ENCODE results near the gene TMA7. TPM values are rescaled to one million over a fixed set of nuclear protein-coding genes. Genes with fewer than 3 reads are reported as not detected.

Gene TMA7
- total and polyA plus RNA-seq, 2 of the 13 experiments (the other 11 are each of a cell fraction or from before 2014, with no cell fraction given) = 100 to 486 TPM

DNA sequence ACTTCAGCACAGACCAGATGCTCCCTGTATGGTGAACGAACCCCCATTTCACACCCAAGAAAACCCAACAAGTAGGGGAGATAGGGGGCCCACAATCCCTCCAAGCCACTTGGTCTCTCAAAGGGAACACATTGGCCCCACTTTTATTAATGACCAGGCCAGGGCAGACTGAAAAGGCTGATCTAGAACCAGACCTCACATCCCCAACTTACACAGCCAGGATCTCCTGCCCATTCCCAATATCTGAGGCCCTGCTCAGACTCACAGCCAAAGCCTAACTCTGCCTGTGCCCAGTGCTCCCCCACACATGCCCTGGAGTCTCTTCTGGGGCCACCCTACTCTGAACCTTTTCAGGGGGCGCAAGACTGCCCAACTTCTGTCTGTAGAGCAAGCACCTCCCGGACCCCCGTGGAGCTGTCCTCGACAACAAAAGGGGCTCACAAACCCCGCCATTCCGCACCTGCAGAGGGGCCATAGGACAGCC, 11.9 kb upstream of the TMA7 start (continued):
- TF ChIP-seq, protein P1, sequence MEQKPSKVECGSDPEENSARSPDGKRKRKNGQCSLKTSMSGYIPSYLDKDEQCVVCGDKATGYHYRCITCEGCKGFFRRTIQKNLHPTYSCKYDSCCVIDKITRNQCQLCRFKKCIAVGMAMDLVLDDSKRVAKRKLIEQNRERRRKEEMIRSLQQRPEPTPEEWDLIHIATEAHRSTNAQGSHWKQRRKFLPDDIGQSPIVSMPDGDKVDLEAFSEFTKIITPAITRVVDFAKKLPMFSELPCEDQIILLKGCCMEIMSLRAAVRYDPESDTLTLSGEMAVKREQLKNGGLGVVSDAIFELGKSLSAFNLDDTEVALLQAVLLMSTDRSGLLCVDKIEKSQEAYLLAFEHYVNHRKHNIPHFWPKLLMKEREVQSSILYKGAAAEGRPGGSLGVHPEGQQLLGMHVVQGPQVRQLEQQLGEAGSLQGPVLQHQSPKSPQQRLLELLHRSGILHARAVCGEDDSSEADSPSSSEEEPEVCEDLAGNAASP (CRISPR knock-in tag; IDR thresholded peaks at IDR 0.05; ENCODE audit: borderline replicate concordance) = no peak
- TF ChIP-seq ZFY (CRISPR knock-in tag; IDR thresholded peaks at IDR 0.05) (peak; percentile 14; the same call in 1 of the 2 replicates), ZFP1 (CRISPR knock-in tag; IDR thresholded peaks at IDR 0.05) (no peak), ZNF225 (CRISPR knock-in tag; IDR thresholded peaks at IDR 0.05) (no peak), GATAD1 (CRISPR knock-in tag; IDR thresholded peaks at IDR 0.05) (no peak), ZFYVE20 (CRISPR knock-in tag; IDR thresholded peaks at IDR 0.05; ENCODE audit: borderline replicate concordance, low read depth) (no peak), REPIN1 (CRISPR knock-in tag; IDR thresholded peaks at IDR 0.05; ENCODE audit: borderline replicate concordance, low read depth) (no peak), CC2D1A (CRISPR knock-in tag; IDR thresholded peaks at IDR 0.05) (no peak), ZNF337 (CRISPR knock-in tag; IDR thresholded peaks at IDR 0.05; ENCODE audit: borderline replicate concordance, low read depth) (0 out of 2 replicates have a peak, but pooled peaks have one; percentile 34), PAX8 (CRISPR knock-in tag; IDR thresholded peaks at IDR 0.05; ENCODE audit: borderline replicate concordance) (no peak)
- TF ChIP-seq, protein P2, sequence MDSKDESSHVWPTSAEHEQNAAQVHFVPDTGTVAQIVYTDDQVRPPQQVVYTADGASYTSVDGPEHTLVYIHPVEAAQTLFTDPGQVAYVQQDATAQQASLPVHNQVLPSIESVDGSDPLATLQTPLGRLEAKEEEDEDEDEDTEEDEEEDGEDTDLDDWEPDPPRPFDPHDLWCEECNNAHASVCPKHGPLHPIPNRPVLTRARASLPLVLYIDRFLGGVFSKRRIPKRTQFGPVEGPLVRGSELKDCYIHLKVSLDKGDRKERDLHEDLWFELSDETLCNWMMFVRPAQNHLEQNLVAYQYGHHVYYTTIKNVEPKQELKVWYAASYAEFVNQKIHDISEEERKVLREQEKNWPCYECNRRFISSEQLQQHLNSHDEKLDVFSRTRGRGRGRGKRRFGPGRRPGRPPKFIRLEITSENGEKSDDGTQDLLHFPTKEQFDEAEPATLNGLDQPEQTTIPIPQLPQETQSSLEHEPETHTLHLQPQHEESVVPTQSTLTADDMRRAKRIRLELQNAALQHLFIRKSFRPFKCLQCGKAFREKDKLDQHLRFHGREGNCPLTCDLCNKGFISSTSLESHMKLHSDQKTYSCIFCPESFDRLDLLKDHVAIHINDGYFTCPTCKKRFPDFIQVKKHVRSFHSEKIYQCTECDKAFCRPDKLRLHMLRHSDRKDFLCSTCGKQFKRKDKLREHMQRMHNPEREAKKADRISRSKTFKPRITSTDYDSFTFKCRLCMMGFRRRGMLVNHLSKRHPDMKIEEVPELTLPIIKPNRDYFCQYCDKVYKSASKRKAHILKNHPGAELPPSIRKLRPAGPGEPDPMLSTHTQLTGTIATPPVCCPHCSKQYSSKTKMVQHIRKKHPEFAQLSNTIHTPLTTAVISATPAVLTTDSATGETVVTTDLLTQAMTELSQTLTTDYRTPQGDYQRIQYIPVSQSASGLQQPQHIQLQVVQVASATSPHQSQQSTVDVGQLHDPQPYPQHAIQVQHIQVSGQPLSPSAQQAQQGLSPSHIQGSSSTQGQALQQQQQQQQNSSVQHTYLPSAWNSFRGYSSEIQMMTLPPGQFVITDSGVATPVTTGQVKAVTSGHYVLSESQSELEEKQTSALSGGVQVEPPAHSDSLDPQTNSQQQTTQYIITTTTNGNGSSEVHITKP (CRISPR knock-in tag; IDR thresholded peaks at IDR 0.05; ENCODE audit: low read depth) = no peak
- TF ChIP-seq, protein P3, sequence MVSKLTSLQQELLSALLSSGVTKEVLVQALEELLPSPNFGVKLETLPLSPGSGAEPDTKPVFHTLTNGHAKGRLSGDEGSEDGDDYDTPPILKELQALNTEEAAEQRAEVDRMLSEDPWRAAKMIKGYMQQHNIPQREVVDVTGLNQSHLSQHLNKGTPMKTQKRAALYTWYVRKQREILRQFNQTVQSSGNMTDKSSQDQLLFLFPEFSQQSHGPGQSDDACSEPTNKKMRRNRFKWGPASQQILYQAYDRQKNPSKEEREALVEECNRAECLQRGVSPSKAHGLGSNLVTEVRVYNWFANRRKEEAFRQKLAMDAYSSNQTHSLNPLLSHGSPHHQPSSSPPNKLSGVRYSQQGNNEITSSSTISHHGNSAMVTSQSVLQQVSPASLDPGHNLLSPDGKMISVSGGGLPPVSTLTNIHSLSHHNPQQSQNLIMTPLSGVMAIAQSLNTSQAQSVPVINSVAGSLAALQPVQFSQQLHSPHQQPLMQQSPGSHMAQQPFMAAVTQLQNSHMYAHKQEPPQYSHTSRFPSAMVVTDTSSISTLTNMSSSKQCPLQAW (CRISPR knock-in tag; IDR thresholded peaks at IDR 0.05) = no peak
- TF ChIP-seq, protein P4, sequence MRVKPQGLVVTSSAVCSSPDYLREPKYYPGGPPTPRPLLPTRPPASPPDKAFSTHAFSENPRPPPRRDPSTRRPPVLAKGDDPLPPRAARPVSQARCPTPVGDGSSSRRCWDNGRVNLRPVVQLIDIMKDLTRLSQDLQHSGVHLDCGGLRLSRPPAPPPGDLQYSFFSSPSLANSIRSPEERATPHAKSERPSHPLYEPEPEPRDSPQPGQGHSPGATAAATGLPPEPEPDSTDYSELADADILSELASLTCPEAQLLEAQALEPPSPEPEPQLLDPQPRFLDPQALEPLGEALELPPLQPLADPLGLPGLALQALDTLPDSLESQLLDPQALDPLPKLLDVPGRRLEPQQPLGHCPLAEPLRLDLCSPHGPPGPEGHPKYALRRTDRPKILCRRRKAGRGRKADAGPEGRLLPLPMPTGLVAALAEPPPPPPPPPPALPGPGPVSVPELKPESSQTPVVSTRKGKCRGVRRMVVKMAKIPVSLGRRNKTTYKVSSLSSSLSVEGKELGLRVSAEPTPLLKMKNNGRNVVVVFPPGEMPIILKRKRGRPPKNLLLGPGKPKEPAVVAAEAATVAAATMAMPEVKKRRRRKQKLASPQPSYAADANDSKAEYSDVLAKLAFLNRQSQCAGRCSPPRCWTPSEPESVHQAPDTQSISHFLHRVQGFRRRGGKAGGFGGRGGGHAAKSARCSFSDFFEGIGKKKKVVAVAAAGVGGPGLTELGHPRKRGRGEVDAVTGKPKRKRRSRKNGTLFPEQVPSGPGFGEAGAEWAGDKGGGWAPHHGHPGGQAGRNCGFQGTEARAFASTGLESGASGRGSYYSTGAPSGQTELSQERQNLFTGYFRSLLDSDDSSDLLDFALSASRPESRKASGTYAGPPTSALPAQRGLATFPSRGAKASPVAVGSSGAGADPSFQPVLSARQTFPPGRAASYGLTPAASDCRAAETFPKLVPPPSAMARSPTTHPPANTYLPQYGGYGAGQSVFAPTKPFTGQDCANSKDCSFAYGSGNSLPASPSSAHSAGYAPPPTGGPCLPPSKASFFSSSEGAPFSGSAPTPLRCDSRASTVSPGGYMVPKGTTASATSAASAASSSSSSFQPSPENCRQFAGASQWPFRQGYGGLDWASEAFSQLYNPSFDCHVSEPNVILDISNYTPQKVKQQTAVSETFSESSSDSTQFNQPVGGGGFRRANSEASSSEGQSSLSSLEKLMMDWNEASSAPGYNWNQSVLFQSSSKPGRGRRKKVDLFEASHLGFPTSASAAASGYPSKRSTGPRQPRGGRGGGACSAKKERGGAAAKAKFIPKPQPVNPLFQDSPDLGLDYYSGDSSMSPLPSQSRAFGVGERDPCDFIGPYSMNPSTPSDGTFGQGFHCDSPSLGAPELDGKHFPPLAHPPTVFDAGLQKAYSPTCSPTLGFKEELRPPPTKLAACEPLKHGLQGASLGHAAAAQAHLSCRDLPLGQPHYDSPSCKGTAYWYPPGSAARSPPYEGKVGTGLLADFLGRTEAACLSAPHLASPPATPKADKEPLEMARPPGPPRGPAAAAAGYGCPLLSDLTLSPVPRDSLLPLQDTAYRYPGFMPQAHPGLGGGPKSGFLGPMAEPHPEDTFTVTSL (CRISPR knock-in tag; IDR thresholded peaks at IDR 0.05; ENCODE audit: borderline replicate concordance) = 0 out of 2 replicates have a peak, but pooled peaks have one; percentile 32
- TF ChIP-seq, protein P5, sequence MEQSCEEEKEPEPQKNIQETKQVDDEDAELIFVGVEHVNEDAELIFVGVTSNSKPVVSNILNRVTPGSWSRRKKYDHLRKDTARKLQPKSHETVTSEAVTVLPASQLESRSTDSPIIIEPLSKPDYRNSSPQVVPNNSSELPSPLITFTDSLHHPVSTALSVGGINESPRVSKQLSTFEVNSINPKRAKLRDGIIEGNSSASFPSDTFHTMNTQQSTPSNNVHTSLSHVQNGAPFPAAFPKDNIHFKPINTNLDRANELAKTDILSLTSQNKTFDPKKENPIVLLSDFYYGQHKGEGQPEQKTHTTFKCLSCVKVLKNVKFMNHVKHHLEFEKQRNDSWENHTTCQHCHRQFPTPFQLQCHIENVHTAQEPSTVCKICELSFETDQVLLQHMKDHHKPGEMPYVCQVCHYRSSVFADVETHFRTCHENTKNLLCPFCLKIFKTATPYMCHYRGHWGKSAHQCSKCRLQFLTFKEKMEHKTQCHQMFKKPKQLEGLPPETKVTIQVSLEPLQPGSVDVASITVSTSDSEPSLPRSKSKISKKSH (CRISPR knock-in tag; IDR thresholded peaks at IDR 0.05; ENCODE audit: borderline replicate concordance) = no peak
